K562 (cell line): Measurements from ENCODE around the gene ACTR1B.

Experiments
- SIN3A ChIP-seq, 2 experiments: fragments of 150-350 bp in 1 of 2; IDR thresholded peaks; 2 replicates each; pipeline ENCODE4 v1.6.1; 2011 to 2016; ENCODE audit warnings: borderline replicate concordance in 2 of 2, low read depth in 2 of 2, low read length in 2 of 2, mild to moderate bottlenecking in 2 of 2, moderate library complexity in 2 of 2; ENCODE audit not compliant: control insufficient read depth in 1 of 2
- SMARCC2 ChIP-seq: fragments of 450-650 bp; IDR thresholded peaks from 2 replicates; pipeline ENCODE4 v1.6.1; 2017; ENCODE audit warnings: antibody characterized with exemption, moderate library complexity, mild to moderate bottlenecking, low read depth
- XRCC5 ChIP-seq: fragments of 200-400 bp; formaldehyde crosslinking; IDR thresholded peaks from 2 replicates; pipeline ENCODE4 v1.6.1; 2017; ENCODE audit warnings: low read depth, mild to moderate bottlenecking, low read length
- TF ChIP-seq, protein P1 (sequence below): sonication (generic); formaldehyde crosslinking; IDR thresholded peaks from 2 replicates; pipeline ENCODE4 v1.8.0; 2023; ENCODE audit warnings: missing genetic modification reagents, mild to moderate bottlenecking, borderline replicate concordance
- TF ChIP-seq, protein P2 (sequence below): fragments of 150-350 bp; conservative IDR thresholded peaks from 2 replicates; pipeline ENCODE4 v1.6.1; 2014; ENCODE audit warnings: low read length
- TF ChIP-seq, protein P3 (sequence below), 2 experiments: fragments of 450-650 bp in 1 of 2; sonication (generic) in 1 of 2; formaldehyde crosslinking in 1 of 2; IDR thresholded peaks in 1 of 2; conservative IDR thresholded peaks in 1 of 2; 2 replicates each; pipeline versions ENCODE4 v1.6.1 to v1.8.1; 2016 to 2023; ENCODE audit warnings: mild to moderate bottlenecking in 2 of 2, moderate library complexity in 2 of 2, inconsistent platforms in 1 of 2, missing genetic modification reagents in 1 of 2

DNA sequence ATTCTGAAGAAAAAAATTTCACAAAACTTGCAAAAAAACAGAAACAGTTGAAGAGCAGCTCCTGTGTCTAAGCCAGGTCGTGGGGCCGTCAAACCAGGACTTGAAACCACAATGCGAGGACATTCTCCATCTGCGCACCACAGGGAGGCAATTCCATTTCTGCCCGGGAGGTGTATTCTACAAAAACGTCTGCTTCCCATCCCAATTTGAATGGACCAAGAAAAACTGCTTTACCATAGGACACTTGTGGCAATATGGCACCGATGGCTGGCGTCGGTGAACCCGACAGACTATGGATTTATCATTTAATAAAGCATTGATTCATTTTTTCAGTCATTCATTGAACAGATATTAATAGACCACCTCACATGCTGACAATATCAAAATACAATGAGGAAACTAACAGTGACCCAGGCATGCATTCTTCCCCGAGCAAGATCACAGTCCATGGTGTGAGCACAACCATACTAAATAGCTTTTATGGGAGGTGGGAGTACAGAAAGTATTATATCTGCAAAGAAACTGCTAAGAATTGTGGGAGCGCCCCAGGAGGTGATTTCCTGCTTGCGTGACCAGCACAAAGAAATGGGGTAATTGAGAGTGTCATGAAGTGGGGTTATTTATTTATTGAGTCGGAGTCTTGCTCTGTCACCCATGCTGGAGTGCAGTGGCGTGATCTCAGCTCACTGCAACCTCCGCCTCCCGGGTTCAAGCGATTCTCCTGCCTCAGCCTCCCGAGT, 39.1 kb upstream of the ACTR1B start:
- TF ChIP-seq, protein P1, sequence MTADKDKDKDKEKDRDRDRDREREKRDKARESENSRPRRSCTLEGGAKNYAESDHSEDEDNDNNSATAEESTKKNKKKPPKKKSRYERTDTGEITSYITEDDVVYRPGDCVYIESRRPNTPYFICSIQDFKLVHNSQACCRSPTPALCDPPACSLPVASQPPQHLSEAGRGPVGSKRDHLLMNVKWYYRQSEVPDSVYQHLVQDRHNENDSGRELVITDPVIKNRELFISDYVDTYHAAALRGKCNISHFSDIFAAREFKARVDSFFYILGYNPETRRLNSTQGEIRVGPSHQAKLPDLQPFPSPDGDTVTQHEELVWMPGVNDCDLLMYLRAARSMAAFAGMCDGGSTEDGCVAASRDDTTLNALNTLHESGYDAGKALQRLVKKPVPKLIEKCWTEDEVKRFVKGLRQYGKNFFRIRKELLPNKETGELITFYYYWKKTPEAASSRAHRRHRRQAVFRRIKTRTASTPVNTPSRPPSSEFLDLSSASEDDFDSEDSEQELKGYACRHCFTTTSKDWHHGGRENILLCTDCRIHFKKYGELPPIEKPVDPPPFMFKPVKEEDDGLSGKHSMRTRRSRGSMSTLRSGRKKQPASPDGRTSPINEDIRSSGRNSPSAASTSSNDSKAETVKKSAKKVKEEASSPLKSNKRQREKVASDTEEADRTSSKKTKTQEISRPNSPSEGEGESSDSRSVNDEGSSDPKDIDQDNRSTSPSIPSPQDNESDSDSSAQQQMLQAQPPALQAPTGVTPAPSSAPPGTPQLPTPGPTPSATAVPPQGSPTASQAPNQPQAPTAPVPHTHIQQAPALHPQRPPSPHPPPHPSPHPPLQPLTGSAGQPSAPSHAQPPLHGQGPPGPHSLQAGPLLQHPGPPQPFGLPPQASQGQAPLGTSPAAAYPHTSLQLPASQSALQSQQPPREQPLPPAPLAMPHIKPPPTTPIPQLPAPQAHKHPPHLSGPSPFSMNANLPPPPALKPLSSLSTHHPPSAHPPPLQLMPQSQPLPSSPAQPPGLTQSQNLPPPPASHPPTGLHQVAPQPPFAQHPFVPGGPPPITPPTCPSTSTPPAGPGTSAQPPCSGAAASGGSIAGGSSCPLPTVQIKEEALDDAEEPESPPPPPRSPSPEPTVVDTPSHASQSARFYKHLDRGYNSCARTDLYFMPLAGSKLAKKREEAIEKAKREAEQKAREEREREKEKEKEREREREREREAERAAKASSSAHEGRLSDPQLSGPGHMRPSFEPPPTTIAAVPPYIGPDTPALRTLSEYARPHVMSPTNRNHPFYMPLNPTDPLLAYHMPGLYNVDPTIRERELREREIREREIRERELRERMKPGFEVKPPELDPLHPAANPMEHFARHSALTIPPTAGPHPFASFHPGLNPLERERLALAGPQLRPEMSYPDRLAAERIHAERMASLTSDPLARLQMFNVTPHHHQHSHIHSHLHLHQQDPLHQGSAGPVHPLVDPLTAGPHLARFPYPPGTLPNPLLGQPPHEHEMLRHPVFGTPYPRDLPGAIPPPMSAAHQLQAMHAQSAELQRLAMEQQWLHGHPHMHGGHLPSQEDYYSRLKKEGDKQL (CRISPR knock-in tag): no peak
- TF ChIP-seq, protein P2, sequence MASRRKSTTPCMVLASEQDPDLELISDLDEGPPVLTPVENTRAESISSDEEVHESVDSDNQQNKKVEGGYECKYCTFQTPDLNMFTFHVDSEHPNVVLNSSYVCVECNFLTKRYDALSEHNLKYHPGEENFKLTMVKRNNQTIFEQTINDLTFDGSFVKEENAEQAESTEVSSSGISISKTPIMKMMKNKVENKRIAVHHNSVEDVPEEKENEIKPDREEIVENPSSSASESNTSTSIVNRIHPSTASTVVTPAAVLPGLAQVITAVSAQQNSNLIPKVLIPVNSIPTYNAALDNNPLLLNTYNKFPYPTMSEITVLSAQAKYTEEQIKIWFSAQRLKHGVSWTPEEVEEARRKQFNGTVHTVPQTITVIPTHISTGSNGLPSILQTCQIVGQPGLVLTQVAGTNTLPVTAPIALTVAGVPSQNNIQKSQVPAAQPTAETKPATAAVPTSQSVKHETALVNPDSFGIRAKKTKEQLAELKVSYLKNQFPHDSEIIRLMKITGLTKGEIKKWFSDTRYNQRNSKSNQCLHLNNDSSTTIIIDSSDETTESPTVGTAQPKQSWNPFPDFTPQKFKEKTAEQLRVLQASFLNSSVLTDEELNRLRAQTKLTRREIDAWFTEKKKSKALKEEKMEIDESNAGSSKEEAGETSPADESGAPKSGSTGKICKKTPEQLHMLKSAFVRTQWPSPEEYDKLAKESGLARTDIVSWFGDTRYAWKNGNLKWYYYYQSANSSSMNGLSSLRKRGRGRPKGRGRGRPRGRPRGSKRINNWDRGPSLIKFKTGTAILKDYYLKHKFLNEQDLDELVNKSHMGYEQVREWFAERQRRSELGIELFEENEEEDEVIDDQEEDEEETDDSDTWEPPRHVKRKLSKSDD: no peak
- TF ChIP-seq XRCC5: no peak
- TF ChIP-seq, protein P3, sequence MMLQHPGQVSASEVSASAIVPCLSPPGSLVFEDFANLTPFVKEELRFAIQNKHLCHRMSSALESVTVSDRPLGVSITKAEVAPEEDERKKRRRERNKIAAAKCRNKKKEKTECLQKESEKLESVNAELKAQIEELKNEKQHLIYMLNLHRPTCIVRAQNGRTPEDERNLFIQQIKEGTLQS (IDR thresholded peaks at IDR 0.05): no peak
- TF ChIP-seq, protein P3 (CRISPR knock-in tag; conservative IDR thresholded peaks at IDR 0.05): no peak
- no peak for TF ChIP-seq SIN3A (IDR thresholded peaks at IDR 0.05; ENCODE audit: borderline replicate concordance in 2 of 2, control insufficient read depth in 1 of 2, low read depth in 2 of 2, low read length in 2 of 2)
- TF ChIP-seq SMARCC2: no peak
